Fibroblast of mammary gland (primary cell): ENCODE data around the gene AGPAT3.

ENCODE experiments used
- DNase-seq: peaks from one replicate; pipeline ENCODE4 v3.0.0-alpha.2; 2010; ENCODE audit warnings: low read depth
- H3K4me3 ChIP-seq: 2 replicates; pipeline ENCODE4 v1.5.1; 2011; ENCODE audit warnings: low read depth, mild to moderate bottlenecking, low read length, moderate library complexity; ENCODE audit not compliant: control insufficient read depth
- CTCF ChIP-seq: conservative IDR thresholded peaks from 2 replicates; pipeline ENCODE4 v1.5.1; 2011; ENCODE audit warnings: low read depth, low read length, inconsistent platforms; ENCODE audit not compliant: control insufficient read depth, insufficient read depth

AGPAT3 gene

GRCh38 chr21:43909741-43910400, 44.8 kb downstream of the AGPAT3 start:
- no peak for TF ChIP-seq CTCF
- no peak for DNase-seq
- H3K4me3 ChIP-seq, result no peak overlapping the region

GRCh38 chr21:43910460-43910859, 45.4 kb downstream of the AGPAT3 start:
- DNase-seq, result no peak
- TF ChIP-seq CTCF, result no peak
- H3K4me3 ChIP-seq, result no peak overlapping the region

GRCh38 chr21:43911015-43911934, 46.3 kb downstream of the AGPAT3 start:
- H3K4me3 ChIP-seq, result no peak overlapping the region
- TF ChIP-seq CTCF, result no peak
- DNase-seq, result peak; percentile 36

GRCh38 chr21:43911935-43912487, 47.0 kb downstream of the AGPAT3 start:
- no peak for DNase-seq
- no peak for TF ChIP-seq CTCF

GRCh38 chr21:43912500-43912899, 47.5 kb downstream of the AGPAT3 start:
- H3K4me3 ChIP-seq, result no peak overlapping the region
- no peak for DNase-seq
- TF ChIP-seq CTCF, result no peak

More at GRCh38 chr21:43911935-43912487, 47.0 kb downstream of the AGPAT3 start:
- no peak overlapping the region for H3K4me3 ChIP-seq

GRCh38 chr21:43912910-43913309, 47.9 kb downstream of the AGPAT3 start:
- no peak for TF ChIP-seq CTCF
- DNase-seq, result no peak
- H3K4me3 ChIP-seq, result no peak overlapping the region
